IPS-15b (cell line): ENCODE measurements around the gene RIBC2.

Experiments used
- H3K27me3 ChIP-seq: one replicate; pipeline ENCODE4 v1.6.1; 2013; ENCODE audit warnings: low read length; ENCODE audit not compliant: control insufficient read depth, insufficient read depth
- H3K36me3 ChIP-seq: one replicate; pipeline ENCODE4 v1.6.1; 2013; ENCODE audit warnings: low read length; ENCODE audit not compliant: control insufficient read depth, insufficient read depth
- H3K4me1 ChIP-seq: one replicate; pipeline ENCODE4 v1.6.1; 2013; ENCODE audit warnings: mild to moderate bottlenecking, low read length; ENCODE audit not compliant: control insufficient read depth, insufficient read depth
- H3K4me3 ChIP-seq: one replicate; pipeline ENCODE4 v1.5.1; 2013; ENCODE audit warnings: low read depth, low read length
- H3K9ac ChIP-seq: one replicate; pipeline ENCODE4 v1.6.1; 2013; ENCODE audit warnings: low read depth, mild to moderate bottlenecking, low read length
- H3K9me3 ChIP-seq: one replicate; pipeline ENCODE4 v1.6.1; 2013; ENCODE audit warnings: mild to moderate bottlenecking, low read length; ENCODE audit not compliant: control insufficient read depth, insufficient read depth

Gene RIBC2

GRCh38 chr22:45468872-45469271 lies 55.4 kb downstream of the RIBC2 start:
- Histone ChIP-seq H3K9me3 (no peaks in the 10 kb centered on the region), H3K4me1 (peaks cover 14% of the 10 kb centered on the region), H3K9ac (no peak overlapping the region), H3K4me3 (no peak overlapping the region), H3K27me3 (no peaks in the 10 kb centered on the region), H3K36me3 (no peaks in the 10 kb centered on the region)

- Histone ChIP-seq H3K4me3 (no peak overlapping the region), H3K9me3 (no peaks in the 10 kb centered on the region), H3K9ac (peak overlapping the region; percentile 60), H3K4me1 (peaks cover 14% of the 10 kb centered on the region), H3K27me3 (no peaks in the 10 kb centered on the region), H3K36me3 (no peaks in the 10 kb centered on the region)
These were observed 56.0 kb downstream of the RIBC2 start for GRCh38 chr22:45469281-45470073.

- Histone ChIP-seq H3K27me3 (no peaks in the 10 kb centered on the region), H3K36me3 (no peaks in the 10 kb centered on the region), H3K4me3 (no peak overlapping the region), H3K9ac (no peak overlapping the region), H3K9me3 (no peaks in the 10 kb centered on the region), H3K4me1 (peaks cover 14% of the 10 kb centered on the region)
These were observed 57.4 kb downstream of the RIBC2 start for GRCh38 chr22:45470871-45471270.

- H3K36me3 ChIP-seq, result no peaks in the 10 kb centered on the region
- H3K4me3 ChIP-seq, result no peak overlapping the region
- no peaks in the 10 kb centered on the region for H3K9me3 ChIP-seq
- H3K4me1 ChIP-seq, result peaks cover 14% of the 10 kb centered on the region
- H3K9ac ChIP-seq, result no peak overlapping the region
- no peaks in the 10 kb centered on the region for H3K27me3 ChIP-seq
These were observed 58.9 kb downstream of the RIBC2 start for GRCh38 chr22:45472426-45472825.

- no peaks in the 10 kb centered on the region for H3K36me3 ChIP-seq
- H3K9me3 ChIP-seq, result no peaks in the 10 kb centered on the region
- no peak overlapping the region for H3K4me3 ChIP-seq
- H3K27me3 ChIP-seq, result no peaks in the 10 kb centered on the region
- H3K9ac ChIP-seq, result no peak overlapping the region
- H3K4me1 ChIP-seq, result peaks cover 14% of the 10 kb centered on the region
These were observed 60.2 kb downstream of the RIBC2 start for GRCh38 chr22:45473626-45474237.

- H3K27me3 ChIP-seq, result no peaks in the 10 kb centered on the region
- no peaks in the 10 kb centered on the region for H3K36me3 ChIP-seq
- no peak overlapping the region for H3K4me3 ChIP-seq
- H3K9me3 ChIP-seq, result no peaks in the 10 kb centered on the region
- H3K4me1 ChIP-seq, result no peaks in the 10 kb centered on the region
- H3K9ac ChIP-seq, result no peak overlapping the region
These were observed 61.7 kb downstream of the RIBC2 start for GRCh38 chr22:45475063-45475747.

GRCh38 chr22:45475851-45476514 lies 62.5 kb downstream of the RIBC2 start:
- H3K4me1 ChIP-seq, result no peaks in the 10 kb centered on the region
- no peaks in the 10 kb centered on the region for H3K9me3 ChIP-seq
- H3K9ac ChIP-seq, result no peak overlapping the region
- H3K36me3 ChIP-seq, result no peaks in the 10 kb centered on the region
- no peaks in the 10 kb centered on the region for H3K27me3 ChIP-seq
- H3K4me3 ChIP-seq, result no peak overlapping the region

- no peaks in the 10 kb centered on the region for H3K27me3 ChIP-seq
- H3K9me3 ChIP-seq, result no peaks in the 10 kb centered on the region
- no peak overlapping the region for H3K9ac ChIP-seq
- no peaks in the 10 kb centered on the region for H3K36me3 ChIP-seq
- H3K4me1 ChIP-seq, result no peaks in the 10 kb centered on the region
- no peak overlapping the region for H3K4me3 ChIP-seq
These were observed 63.3 kb downstream of the RIBC2 start for GRCh38 chr22:45476814-45477213.

- Histone ChIP-seq H3K9ac (no peak overlapping the region), H3K9me3 (no peaks in the 10 kb centered on the region), H3K4me3 (no peak overlapping the region), H3K36me3 (no peaks in the 10 kb centered on the region), H3K4me1 (no peaks in the 10 kb centered on the region), H3K27me3 (no peaks in the 10 kb centered on the region)
These were observed 64.0 kb downstream of the RIBC2 start for GRCh38 chr22:45477366-45478107.

GRCh38 chr22:45478108-45478771 lies 64.7 kb downstream of the RIBC2 start:
- H3K36me3 ChIP-seq, result no peaks in the 10 kb centered on the region
- H3K4me3 ChIP-seq, result no peak overlapping the region
- H3K9me3 ChIP-seq, result no peaks in the 10 kb centered on the region
- no peaks in the 10 kb centered on the region for H3K4me1 ChIP-seq
- no peak overlapping the region for H3K9ac ChIP-seq
- no peaks in the 10 kb centered on the region for H3K27me3 ChIP-seq

GRCh38 chr22:45480717-45481116 lies 67.2 kb downstream of the RIBC2 start:
- no peaks in the 10 kb centered on the region for H3K36me3 ChIP-seq
- H3K4me3 ChIP-seq, result no peak overlapping the region
- H3K4me1 ChIP-seq, result no peaks in the 10 kb centered on the region
- H3K9me3 ChIP-seq, result no peaks in the 10 kb centered on the region
- H3K27me3 ChIP-seq, result no peaks in the 10 kb centered on the region
- H3K9ac ChIP-seq, result no peak overlapping the region
